GM15510 (cell line): ENCODE results near the gene MMAB.

Experiments
- POLR2A ChIP-seq: IDR thresholded peaks from 3 replicates; pipeline ENCODE4 v1.6.1; 2011; ENCODE audit warnings: borderline replicate concordance; ENCODE audit not compliant: insufficient read length; ENCODE audit errors: extremely low read depth

The MMAB gene

GRCh38 chr12:109573029-109573913 is at the start of gene MMAB, which contains the start of gene MVK:
TSS of gene MMAB (minus strand) at chr12:109573504. CDS start at chr12:109573480, 24 bp downstream.
TSS of gene MVK (plus strand) at chr12:109573794. CDS start at chr12:109574823, 1,029 bp downstream.
- peak; percentile 84 for TF ChIP-seq POLR2A

- no peak for TF ChIP-seq POLR2A
Measured at GRCh38 chr12:109621901-109622364, 48.6 kb upstream of the MMAB start.

GRCh38 chr12:109621211-109621694 is 47.9 kb upstream of the MMAB start:
- no peak for TF ChIP-seq POLR2A

- no peak for TF ChIP-seq POLR2A
Measured at GRCh38 chr12:109619002-109619604, 45.8 kb upstream of the MMAB start.

GRCh38 chr12:109618082-109618481 is 44.8 kb upstream of the MMAB start:
- TF ChIP-seq POLR2A = no peak

- no peak for TF ChIP-seq POLR2A
Measured at GRCh38 chr12:109617491-109617890, 44.2 kb upstream of the MMAB start.

- no peak for TF ChIP-seq POLR2A
Measured at GRCh38 chr12:109615556-109616229, 42.4 kb upstream of the MMAB start.

- no peak for TF ChIP-seq POLR2A
Measured at GRCh38 chr12:109613649-109614455, 40.5 kb upstream of the MMAB start.

GRCh38 chr12:109612975-109613502 is 39.7 kb upstream of the MMAB start:
- TF ChIP-seq POLR2A = no peak

- TF ChIP-seq POLR2A = no peak
Measured at GRCh38 chr12:109612003-109612402, 38.7 kb upstream of the MMAB start.

GRCh38 chr12:109611223-109611622 is 37.9 kb upstream of the MMAB start:
- no peak for TF ChIP-seq POLR2A

- TF ChIP-seq POLR2A = no peak
Measured at GRCh38 chr12:109610523-109610922, 37.2 kb upstream of the MMAB start.

GRCh38 chr12:109609342-109609741 is 36.0 kb upstream of the MMAB start:
- no peak for TF ChIP-seq POLR2A

GRCh38 chr12:109608793-109609192 is 35.5 kb upstream of the MMAB start:
- no peak for TF ChIP-seq POLR2A
